ENCODE results near the gene KCNAB1.

- TF ChIP-seq CTCF (optimal IDR thresholded peaks at IDR 0.05 in 1 of 3, IDR thresholded peaks at IDR 0.05 in 1 of 3, conservative IDR thresholded peaks at IDR 0.05 in 1 of 3; ENCODE audit: extremely low read depth in 1 of 3, insufficient read depth in 2 of 3, low read length in 3 of 3), result no peak
- TF ChIP-seq EZH2 (IDR thresholded peaks at IDR 0.05; ENCODE audit: low read length), result no peak
Measured at GRCh38 chr3:156525808-156526207, 405.4 kb downstream of the KCNAB1 start.

All from keratinocyte (primary cell).